Breast epithelium (tissue), 3 donors: ENCODE results near the gene ZMIZ1.

Source experiments
- POLR2A ChIP-seq: fragments of 450-650 bp; IDR thresholded peaks from one replicate; pipeline ENCODE4 v1.6.1; 2016; ENCODE audit warnings: antibody characterized with exemption, mild to moderate bottlenecking, moderate library complexity
- TF ChIP-seq, protein P1 (sequence below), 3 donors: fragments of 450-650 bp; IDR thresholded peaks; one replicate each; pipeline ENCODE4 v1.5.1; 2016 to 2017; ENCODE audit warnings: antibody characterized with exemption in 3 of 3, mild to moderate bottlenecking in 3 of 3, moderate library complexity in 3 of 3

DNA sequence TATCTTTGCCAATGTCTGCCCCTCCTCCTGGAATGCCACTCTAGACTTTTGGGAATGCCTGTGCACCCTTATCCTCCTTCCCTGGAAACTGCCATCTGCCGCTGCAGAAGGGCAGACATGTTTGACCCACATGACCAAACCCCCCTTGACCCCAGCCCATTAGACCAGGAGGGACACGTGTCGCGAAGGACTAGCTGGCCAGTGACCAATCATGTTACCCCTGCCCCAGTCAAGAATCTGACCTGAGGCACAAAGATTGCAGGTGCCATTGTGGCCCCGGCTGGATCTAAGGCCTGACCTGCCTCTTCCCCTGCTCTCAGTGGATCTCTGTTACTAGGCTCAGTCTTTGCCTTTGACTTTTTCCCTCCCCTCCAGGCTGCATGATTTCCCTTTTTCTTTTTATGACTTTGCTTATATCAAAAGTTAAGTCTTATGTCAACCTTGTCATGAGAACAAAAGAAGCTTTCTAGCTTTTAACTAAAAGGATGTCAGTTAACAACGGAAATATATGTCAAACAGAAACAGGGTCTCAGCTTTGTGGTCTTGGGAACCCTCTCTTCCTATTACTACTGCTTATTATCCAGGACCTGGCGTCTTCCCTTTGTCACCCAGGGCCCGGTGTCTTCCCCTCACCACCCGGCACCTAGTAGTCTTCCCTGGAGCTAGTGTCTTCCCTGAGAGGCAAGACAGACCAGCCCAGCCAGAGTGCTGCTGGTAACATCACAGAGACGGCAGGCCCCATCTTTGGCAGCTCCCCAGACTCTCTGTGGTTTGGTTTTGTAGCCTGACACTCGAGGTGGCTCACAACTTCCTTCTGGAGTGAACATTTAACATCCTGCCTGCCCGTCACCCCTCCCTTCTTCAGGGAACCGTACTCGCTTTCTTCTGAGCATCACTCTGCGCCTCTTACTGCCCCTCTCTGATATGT lies 254.1 kb downstream of the ZMIZ1 start:
- TF ChIP-seq, protein P1, sequence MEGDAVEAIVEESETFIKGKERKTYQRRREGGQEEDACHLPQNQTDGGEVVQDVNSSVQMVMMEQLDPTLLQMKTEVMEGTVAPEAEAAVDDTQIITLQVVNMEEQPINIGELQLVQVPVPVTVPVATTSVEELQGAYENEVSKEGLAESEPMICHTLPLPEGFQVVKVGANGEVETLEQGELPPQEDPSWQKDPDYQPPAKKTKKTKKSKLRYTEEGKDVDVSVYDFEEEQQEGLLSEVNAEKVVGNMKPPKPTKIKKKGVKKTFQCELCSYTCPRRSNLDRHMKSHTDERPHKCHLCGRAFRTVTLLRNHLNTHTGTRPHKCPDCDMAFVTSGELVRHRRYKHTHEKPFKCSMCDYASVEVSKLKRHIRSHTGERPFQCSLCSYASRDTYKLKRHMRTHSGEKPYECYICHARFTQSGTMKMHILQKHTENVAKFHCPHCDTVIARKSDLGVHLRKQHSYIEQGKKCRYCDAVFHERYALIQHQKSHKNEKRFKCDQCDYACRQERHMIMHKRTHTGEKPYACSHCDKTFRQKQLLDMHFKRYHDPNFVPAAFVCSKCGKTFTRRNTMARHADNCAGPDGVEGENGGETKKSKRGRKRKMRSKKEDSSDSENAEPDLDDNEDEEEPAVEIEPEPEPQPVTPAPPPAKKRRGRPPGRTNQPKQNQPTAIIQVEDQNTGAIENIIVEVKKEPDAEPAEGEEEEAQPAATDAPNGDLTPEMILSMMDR (IDR thresholded peaks at IDR 0.05) = no peak
- TF ChIP-seq POLR2A = no peak
